Stimulated activated naive CD8-positive, alpha-beta T cell treated with anti-CD3 and anti-CD28 coated beads, Interleukin-15, Interleukin-2, amounts not matched to agents 100 ng/mL and 50 ng/mL, for 24 hours (primary cell): ENCODE results near the gene TNRC18.
A peak's percentile ranks its signal among the peaks of the same experiment; 100 is the strongest.
"Not testable (repeated sequence)": the region's sequence is repeated elsewhere in the genome, so short reads cannot be mapped to it uniquely, and the experiment has no call there.

Experiments used
- H3K27ac Mint-ChIP-seq: one replicate; pipeline ENCODE4 v1.8.0; 2021; ENCODE audit warnings: mild to moderate bottlenecking, mixed read lengths
- H3K27me3 Mint-ChIP-seq: one replicate; pipeline ENCODE4 v1.8.0; 2021; ENCODE audit warnings: mixed read lengths
- H3K36me3 Mint-ChIP-seq: one replicate; pipeline ENCODE4 v1.8.0; 2021; ENCODE audit warnings: low read depth, mixed read lengths
- H3K4me1 Mint-ChIP-seq: one replicate; pipeline ENCODE4 v1.8.0; 2021; ENCODE audit warnings: low read depth, mixed read lengths
- H3K4me3 Mint-ChIP-seq: one replicate; pipeline ENCODE4 v1.8.0; 2021; ENCODE audit warnings: mild to moderate bottlenecking, mixed read lengths
- H3K9me3 Mint-ChIP-seq: one replicate; pipeline ENCODE4 v1.8.0; 2021; ENCODE audit warnings: mixed read lengths

TNRC18 gene

DNA sequence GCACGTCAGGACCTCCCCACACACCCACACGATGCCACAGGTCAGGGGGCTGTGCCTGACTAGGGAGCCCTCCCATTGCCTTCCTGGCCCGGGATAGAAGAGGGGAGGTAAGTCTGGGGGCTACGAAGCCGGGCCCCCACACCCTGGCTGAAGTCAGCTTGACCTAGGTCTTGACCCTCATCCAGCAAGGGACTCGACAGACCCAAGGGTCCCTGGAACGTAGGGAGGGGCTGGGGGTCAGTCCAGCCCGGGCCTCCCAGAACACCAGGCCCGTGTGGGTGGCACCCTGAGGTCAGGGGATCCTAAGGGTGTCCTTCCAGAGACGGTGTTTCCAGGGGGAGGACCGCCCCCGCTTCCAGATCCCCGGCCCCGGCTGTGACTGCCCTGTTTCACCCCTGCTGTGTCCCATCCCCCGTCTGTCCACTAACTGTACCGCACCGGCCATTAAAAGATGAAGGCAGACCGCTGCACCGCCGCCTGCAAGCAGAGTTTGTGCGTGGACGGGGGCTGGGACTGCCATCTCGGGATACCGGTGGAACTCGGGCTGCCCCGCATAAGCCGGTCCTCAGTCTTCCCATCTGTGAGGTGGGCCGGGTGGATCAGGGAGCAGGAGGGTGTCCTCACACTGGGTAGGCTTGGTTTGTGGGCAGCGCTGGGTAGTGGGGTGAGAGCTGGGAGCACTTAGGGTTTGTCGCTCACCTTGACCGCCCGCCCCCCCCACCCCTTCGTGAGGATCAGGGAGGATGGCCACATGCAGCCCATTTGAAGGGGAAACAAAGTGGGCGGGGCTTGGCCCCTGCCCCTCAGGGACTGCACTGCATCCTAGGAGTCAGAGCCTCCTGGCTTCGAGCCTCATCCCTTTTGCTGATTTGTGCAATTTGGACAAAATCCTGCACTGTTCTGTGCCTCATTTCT, 119.8 kb downstream of the TNRC18 start:
- no peak overlapping the region for H3K27ac Mint-ChIP-seq
- no peaks in the 10 kb centered on the region for H3K4me1 Mint-ChIP-seq

DNA sequence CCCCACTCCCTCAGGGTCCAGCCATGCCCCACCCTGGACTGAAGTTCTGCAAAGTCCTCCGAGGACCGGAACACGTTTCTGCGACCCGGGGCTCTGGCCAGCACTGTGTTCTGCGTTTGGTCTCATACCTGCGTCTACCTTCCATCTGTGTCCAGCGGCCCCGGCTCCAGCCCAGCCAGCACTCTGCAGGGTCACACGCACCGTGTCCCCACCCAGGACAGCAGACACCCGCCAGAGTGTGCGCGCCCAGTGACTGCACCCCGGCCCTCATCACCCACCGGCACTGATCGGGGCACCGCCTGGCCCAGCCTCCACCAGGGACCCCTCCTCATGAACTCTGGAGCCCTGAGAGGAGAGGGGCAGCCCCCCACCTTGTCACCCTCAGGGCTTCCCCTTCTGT, 120.6 kb downstream of the TNRC18 start:
- Mint-ChIP-seq H3K27ac (no peak overlapping the region), H3K27me3 (peaks cover 6% of the 10 kb centered on the region), H3K4me3 (no peak overlapping the region), H3K9me3 (no peaks in the 10 kb centered on the region), H3K4me1 (no peaks in the 10 kb centered on the region), H3K36me3 (peaks cover under 1% of the 10 kb centered on the region)

More for the DNA sequence above, 119.8 kb downstream of the TNRC18 start:
- Mint-ChIP-seq H3K27me3 (no peaks in the 10 kb centered on the region), H3K9me3 (no peaks in the 10 kb centered on the region), H3K36me3 (peaks cover 6% of the 10 kb centered on the region), H3K4me3 (no peak overlapping the region)

DNA sequence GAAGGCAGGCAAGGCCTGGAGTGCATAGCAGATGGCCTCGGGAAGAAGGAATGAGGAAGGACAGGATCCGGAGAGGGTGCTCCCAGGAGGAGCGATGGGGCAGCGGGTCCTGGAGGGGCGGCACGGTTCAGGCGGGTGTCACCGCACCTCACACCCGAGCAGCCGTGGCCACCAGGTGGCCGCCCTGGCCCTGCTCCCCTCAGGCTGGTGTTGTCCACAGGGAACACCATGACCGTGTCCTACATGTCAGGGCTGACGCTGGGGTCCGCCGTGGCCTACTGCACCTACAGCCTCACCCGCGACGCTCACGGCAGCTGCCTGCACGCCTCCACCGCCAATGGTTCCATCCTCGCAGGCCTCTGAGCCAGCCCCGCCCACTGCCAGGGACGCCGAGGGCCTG, 121.1 kb downstream of the TNRC18 start:
- Mint-ChIP-seq H3K4me3 (no peak overlapping the region), H3K9me3 (no peaks in the 10 kb centered on the region), H3K36me3 (no peaks in the 10 kb centered on the region), H3K27ac (no peak overlapping the region), H3K4me1 (no peaks in the 10 kb centered on the region), H3K27me3 (peaks cover 6% of the 10 kb centered on the region)

DNA sequence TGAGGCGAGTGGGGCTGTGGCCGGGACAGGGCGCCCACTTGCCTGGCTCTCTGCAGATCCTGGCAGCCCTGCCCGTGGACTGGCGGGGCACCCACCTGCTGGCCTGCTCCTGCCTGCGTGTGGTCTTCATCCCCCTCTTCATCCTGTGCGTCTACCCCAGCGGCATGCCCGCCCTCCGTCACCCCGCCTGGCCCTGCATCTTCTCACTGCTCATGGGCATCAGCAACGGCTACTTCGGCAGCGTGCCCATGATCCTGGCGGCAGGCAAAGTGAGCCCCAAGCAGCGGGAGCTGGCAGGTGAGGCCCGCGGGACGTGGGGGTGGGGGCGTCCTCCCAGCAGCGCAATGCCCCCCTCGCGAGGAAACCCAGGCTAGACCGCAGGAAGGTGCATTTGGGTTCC, 123.3 kb downstream of the TNRC18 start:
- Mint-ChIP-seq H3K27me3 (peaks cover 13% of the 10 kb centered on the region), H3K4me1 (peaks cover 11% of the 10 kb centered on the region), H3K9me3 (no peaks in the 10 kb centered on the region), H3K27ac (no peak overlapping the region), H3K36me3 (no peaks in the 10 kb centered on the region), H3K4me3 (no peak overlapping the region)

DNA sequence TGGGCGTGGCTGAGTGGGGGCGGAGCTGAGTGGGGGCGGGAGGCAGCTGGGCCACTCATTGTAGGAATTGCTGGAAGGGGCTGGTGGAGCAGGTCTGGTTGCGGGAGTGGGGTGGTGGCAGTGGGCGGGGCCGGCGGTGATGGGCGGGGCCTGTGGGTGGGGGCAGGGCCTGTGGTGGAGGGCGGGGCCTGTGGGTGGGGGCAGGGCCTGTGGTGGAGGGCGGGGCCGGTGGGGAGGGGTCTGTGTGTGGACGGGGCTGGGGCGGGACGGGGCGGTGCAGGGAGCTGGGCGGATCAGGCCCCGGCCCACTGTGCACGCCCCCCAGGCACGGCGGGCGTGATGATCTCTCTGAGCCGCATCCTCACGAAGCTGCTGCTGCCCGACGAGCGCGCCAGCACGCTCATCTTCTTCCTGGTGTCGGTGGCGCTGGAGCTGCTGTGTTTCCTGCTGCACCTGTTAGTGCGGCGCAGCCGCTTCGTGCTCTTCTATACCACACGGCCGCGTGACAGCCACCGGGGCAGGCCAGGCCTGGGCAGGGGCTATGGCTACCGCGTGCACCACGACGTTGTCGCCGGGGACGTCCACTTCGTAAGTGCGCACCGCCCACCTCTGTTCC, 126.9 kb downstream of the TNRC18 start:
- no peaks in the 10 kb centered on the region for H3K36me3 Mint-ChIP-seq
- peaks cover 11% of the 10 kb centered on the region for H3K4me1 Mint-ChIP-seq
- peaks cover 13% of the 10 kb centered on the region for H3K27me3 Mint-ChIP-seq
- peak overlapping the region; percentile 75 for H3K4me3 Mint-ChIP-seq
- H3K27ac Mint-ChIP-seq: no peak overlapping the region
- no peaks in the 10 kb centered on the region for H3K9me3 Mint-ChIP-seq

DNA sequence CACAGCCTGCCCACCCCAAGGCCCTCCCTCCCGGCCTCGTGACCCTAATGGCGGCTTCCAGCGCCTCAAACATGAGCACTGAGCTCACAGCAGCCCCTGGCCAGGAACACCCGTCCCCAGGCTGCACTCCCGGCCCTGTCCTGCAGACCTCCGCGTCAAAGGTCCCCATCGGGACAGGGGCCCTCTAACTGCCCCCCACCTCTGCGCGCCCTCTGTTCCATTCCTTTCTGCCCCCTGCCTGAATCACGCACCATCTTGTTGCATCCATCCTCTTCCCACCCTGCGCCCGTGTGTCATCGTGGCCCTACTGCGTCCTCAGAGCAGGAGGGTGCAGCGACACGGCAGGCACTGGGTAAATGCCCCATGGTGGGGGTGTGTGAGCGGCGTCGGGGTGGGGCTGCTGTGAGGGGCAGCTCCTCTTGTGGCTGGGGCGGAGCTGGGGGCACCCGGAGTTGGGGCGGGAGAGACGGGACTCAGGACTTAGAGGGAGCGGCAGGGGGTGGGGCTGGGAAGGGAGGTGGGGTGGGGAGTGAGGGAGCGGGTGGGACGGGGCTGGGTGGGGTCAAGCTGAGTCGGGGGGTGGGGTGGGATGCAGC, 127.5 kb downstream of the TNRC18 start:
- H3K27ac Mint-ChIP-seq: no peak overlapping the region
- no peaks in the 10 kb centered on the region for H3K36me3 Mint-ChIP-seq
- no peak overlapping the region for H3K4me3 Mint-ChIP-seq
- H3K27me3 Mint-ChIP-seq: peaks cover 13% of the 10 kb centered on the region
- peaks cover 11% of the 10 kb centered on the region for H3K4me1 Mint-ChIP-seq
- no peaks in the 10 kb centered on the region for H3K9me3 Mint-ChIP-seq

DNA sequence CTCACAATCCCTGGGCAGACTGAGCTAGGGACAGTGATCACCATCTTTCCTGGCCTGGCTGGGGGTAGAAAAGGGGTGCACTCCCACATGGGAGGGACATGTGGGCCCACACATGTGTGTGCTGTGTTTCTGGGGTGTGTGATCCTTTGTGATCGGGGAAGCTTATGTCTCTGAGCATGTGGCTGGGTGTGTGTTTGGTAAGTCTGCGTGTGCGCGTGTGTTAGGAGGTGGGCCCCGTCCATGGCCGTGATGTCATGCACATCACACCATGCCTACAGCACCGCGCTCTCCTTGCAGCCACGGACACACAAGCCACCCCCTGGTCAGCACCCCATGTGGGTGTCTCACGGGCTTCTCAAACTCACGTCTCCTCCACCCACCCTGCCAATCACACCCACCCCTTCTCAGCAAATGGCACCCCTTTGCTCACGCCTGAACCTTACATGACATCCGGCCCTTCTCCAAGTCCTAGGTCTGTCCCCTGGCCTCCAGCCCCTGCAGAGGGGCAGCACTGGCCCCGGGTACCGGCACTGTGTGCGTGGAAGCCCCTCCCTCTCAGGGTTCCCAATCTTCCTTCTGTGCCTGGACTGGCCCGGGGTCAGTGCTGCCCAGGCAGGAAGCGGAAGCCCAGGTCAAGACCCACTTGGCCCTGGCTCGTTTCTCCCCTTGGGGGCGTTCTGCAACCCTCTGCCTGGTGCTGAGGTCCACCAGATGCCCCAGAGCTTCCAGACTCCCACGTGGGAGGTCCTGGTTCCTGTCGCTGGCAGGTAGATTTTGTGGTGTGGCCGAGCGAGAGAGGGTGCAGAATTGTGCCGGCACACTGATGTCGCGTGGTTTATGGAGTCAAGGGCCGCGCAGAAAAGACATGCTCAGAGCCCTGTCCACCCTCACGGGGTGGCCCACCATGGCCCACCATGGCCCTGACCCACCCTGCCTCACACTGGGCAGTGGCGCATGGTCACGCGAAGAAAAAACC, 128.3 kb downstream of the TNRC18 start:
- H3K9me3 Mint-ChIP-seq: no peaks in the 10 kb centered on the region
- no peak overlapping the region for H3K27ac Mint-ChIP-seq
- no peak overlapping the region for H3K4me3 Mint-ChIP-seq
- H3K36me3 Mint-ChIP-seq: no peaks in the 10 kb centered on the region
- H3K4me1 Mint-ChIP-seq: peaks cover 11% of the 10 kb centered on the region
- peaks cover 13% of the 10 kb centered on the region for H3K27me3 Mint-ChIP-seq

DNA sequence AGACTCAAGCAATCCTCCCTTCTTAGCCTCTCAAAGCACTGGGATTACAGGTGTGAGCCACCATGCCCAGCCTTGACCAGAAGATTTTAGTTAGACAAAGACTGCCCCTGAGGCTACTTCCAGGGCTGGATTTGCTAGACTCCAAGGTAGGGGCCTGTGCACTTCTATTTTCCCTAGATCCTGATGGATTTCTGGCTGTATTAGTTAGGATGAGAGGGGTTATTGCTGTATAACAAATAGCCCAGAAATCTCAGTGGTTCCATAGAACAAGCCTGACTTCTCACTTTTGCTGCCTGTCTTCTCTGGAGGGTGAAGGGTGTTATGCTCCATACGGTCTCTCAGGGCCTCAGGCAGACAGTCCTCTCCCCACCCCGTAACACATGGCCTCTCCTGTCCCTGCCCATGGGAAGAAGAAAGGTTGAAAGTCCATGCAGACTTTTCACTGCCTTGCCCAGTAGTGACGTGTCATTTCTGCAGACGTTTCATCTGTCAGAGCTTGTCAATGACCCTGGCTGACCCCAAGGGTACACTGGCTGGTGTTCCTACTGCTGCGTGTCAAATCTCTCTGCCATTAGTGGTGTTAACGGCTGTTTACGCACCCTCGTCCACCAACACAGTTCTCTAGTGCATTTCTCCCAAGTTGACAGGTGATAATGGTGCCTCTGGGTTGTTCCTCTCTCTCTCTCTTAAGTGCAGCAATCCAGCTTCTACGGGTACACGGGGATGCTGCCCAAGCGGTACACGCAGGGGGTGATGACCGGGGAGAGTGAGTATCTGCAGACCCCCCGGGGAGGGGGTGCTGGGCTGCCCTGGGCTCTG, 129.3 kb downstream of the TNRC18 start:
- Mint-ChIP-seq H3K27me3 (peaks cover 13% of the 10 kb centered on the region), H3K9me3 (no peaks in the 10 kb centered on the region), H3K4me1 (peaks cover 11% of the 10 kb centered on the region), H3K27ac (no peak overlapping the region), H3K36me3 (no peaks in the 10 kb centered on the region), H3K4me3 (no peak overlapping the region)

DNA sequence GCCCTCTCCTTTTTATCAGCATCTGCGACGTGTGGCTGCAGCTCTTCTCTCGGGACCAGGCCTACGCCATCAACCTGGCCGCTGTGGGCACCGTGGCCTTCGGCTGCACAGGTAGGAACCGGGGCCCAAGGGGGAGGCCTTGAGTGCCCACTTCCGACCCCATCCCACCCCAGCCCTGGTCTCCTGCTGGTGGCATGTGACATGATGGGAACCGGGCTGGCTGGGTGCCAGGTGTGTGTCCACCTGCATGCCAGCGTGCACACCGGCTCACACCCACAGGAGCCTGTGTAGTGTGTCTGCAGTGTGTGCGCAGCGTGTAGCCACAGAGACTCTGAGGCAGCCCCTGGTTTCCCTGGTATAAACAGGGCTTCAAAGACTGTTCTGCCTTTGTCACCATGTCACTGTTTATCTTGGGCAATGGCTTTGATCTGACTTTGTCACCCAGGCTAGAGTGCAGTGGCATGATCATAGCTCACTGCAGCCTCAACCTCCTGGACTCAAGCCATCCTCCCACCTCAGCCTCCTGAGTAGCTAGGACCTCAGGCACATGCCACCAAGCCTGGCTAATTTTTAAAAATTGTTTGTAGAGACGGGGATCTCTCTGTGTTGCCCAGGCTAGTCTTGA, 131.8 kb downstream of the TNRC18 start:
- not testable (repeated sequence) for H3K27ac Mint-ChIP-seq, H3K9me3 Mint-ChIP-seq, H3K4me3 Mint-ChIP-seq, H3K27me3 Mint-ChIP-seq, H3K36me3 Mint-ChIP-seq, H3K4me1 Mint-ChIP-seq

DNA sequence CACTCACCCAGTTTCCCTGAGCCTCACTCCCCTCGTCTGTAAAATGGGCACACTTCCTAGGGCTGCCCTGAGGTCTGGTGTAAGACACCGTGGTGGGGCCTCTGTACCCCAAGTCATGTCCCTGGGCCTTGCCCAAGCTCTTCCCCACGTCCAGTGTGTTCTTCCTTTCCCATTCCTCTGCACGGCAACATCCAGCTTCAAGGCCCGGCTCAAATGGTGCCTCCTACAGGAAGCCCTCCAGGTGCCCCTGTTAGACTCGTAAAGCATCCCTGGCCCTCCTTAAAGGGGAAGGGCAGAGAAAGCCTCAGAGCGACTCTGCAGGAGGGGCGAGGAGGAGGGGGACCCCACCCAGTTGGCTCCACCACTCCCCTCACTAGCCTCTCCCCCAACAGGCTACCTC, 132.3 kb downstream of the TNRC18 start:
- Mint-ChIP-seq H3K27me3 (no peaks in the 10 kb centered on the region), H3K27ac (no peak overlapping the region), H3K4me3 (no peak overlapping the region), H3K9me3 (no peaks in the 10 kb centered on the region), H3K36me3 (no peaks in the 10 kb centered on the region), H3K4me1 (peaks cover 3% of the 10 kb centered on the region)

DNA sequence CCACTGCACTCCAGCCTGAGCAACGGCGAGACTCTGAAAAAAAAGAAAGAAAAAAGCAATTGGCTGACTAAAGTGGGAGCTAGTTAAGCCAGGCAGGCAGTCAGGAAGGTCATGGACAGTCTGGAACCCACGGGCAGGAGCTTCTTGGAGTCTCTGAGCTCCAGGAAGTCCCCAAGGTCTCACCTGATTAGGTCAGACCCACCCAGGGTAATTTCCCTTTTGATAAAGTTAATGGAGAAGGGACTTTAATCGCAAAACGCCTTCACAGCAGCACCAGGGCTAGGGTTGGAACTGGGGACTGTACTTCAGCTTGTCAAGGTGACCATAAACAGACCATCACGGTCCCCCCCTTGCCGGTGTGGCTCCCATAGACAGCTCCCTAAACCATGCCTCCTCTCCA, 134.3 kb downstream of the TNRC18 start:
- H3K9me3 Mint-ChIP-seq: no peaks in the 10 kb centered on the region
- no peaks in the 10 kb centered on the region for H3K4me1 Mint-ChIP-seq
- no peak overlapping the region for H3K4me3 Mint-ChIP-seq
- H3K36me3 Mint-ChIP-seq: no peaks in the 10 kb centered on the region
- H3K27me3 Mint-ChIP-seq: peaks cover under 1% of the 10 kb centered on the region
- no peak overlapping the region for H3K27ac Mint-ChIP-seq

DNA sequence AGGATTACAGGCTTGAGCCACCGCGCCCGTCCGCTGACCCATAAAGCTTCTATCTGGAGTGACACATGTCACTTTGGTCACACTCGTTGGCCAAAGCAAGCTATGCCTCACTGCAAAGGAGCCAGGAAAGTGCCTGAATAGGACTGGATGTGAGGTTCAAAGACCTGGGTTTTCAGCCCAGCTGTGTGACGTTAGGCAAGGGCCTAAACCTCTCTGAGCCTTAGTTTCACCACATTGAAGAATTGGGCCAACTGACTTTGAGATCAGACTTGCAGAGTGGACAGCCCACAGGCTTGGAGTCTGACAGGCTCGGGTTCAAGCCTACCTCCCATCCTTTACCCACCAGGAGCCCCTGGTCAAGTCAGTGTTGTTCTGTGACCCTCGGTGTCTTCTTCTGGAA, 135.1 kb downstream of the TNRC18 start:
- not testable (repeated sequence) for H3K36me3 Mint-ChIP-seq, H3K9me3 Mint-ChIP-seq, H3K4me1 Mint-ChIP-seq, H3K27me3 Mint-ChIP-seq, H3K4me3 Mint-ChIP-seq, H3K27ac Mint-ChIP-seq

DNA sequence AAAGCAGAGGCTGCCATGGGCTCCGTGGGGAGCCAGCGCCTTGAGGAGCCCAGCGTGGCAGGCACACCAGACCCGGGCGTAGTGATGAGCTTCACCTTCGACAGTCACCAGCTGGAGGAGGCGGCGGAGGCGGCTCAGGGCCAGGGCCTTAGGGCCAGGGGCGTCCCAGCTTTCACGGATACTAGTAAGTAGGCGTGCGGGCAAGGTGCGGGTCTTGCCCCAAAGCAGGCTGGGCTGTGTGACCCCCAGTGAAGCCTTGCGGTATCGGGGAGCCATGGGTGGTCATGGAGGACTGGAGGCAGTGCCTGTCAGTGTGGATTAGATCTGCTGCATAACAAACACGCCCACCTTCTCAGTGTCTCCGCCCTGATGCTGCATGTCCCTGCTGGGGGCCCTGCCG, 135.8 kb downstream of the TNRC18 start:
- Mint-ChIP-seq H3K4me1 (no peaks in the 10 kb centered on the region), H3K27ac (no peak overlapping the region), H3K36me3 (no peaks in the 10 kb centered on the region), H3K9me3 (no peaks in the 10 kb centered on the region), H3K27me3 (peaks cover 4% of the 10 kb centered on the region), H3K4me3 (no peak overlapping the region)

DNA sequence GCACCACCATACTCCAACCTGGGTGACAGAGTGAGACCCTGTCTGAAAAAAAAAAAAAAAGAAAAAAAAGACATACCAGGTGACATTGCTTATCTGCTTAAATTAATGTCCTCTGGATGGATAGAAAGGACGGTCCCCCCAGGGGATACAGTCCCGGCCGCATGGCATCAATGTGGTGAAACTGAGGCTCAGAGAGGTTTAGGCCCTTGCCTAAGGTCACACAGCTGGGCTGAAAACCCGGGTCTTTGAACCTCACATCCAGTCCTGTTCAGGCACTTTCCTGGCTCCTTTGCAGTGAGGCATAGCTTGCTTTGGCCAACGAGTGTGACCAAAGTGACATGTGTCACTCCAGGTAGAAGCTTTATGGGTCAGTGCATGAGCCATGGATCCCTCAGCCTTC, 136.3 kb downstream of the TNRC18 start:
- H3K9me3 Mint-ChIP-seq, H3K36me3 Mint-ChIP-seq, H3K27ac Mint-ChIP-seq, H3K4me3 Mint-ChIP-seq, H3K27me3 Mint-ChIP-seq, H3K4me1 Mint-ChIP-seq: not testable (repeated sequence)
